K562 (cell line): ENCODE measurements around the gene TTC6. TPM values are rescaled to one million over a fixed set of nuclear protein-coding genes. Genes with fewer than 3 reads are reported as not detected.

ENCODE experiments used
- ATAC-seq: fragments of 200-7000 bp; cut with Tn5 transposase; 3 replicates; pipeline ENCODE4 v1.9.1; 2020; ENCODE audit warnings: moderate library complexity
- BruUV-seq: library from RNA; stranded (reverse); fragments of 400-500 nt; replicated peaks from 2 replicates; lab custom pipeline; 2021; lab: Mats Ljungman, UMichigan
- CTCF ChIA-PET: fragments of 300-600 bp; formaldehyde crosslinking; extraction: SDS; loops from one replicate; lab custom pipeline; 2021; ENCODE audit warnings: low intra/inter-chr PET ratio; lab: Yijun Ruan, JAX
- POLR2A ChIA-PET: fragments of 300-600, 350-650 bp; sonication (Branson Sonifier 250); formaldehyde crosslinking; extraction: SDS; loops from one replicate; lab custom pipeline; 2021; ENCODE audit warnings: antibody characterized with exemption, inconsistent platforms; lab: Yijun Ruan, JAX
- DNase-seq, 4 experiments: peaks; one replicate each; pipeline versions ENCODE4 v3.0.0 to v3.0.0-alpha.2; 2011 to 2018; ENCODE audit warnings: low spot score in 3 of 4, mixed read lengths in 3 of 4; ENCODE audit errors: extremely low read depth in 1 of 4
- FAIRE-seq: peaks from 2 replicates; lab custom pipeline; 2011; peaks lifted over from hg19 to GRCh38; lab: Jason Lieb, UNC
- H2AFZ ChIP-seq: 2 replicates; pipeline ENCODE4 v1.6.0; 2011; ENCODE audit warnings: low read depth, low read length, control low read depth, inconsistent platforms
- H3K27ac ChIP-seq: fragments of 200-600 bp; 3 replicates; pipeline ENCODE4 v1.8.0; 2011; ENCODE audit warnings: low read depth, mild to moderate bottlenecking, control low read depth, inconsistent platforms, low read length, moderate library complexity, mixed read lengths; ENCODE audit errors: extremely low read depth
- H3K27me3 ChIP-seq, 2 experiments: fragments of 300-600 bp in 1 of 2; 2 replicates in 1 of 2; 3 replicates in 1 of 2; pipeline versions ENCODE4 v1.6.0 to v1.8.0; 2011; ENCODE audit warnings: inconsistent platforms in 2 of 2, low read length in 2 of 2, mild to moderate bottlenecking in 1 of 2, mixed read lengths in 1 of 2, moderate library complexity in 1 of 2; ENCODE audit not compliant: control insufficient read depth in 2 of 2, insufficient read depth in 2 of 2
- H3K36me3 ChIP-seq: fragments of 300-600 bp; 3 replicates; pipeline ENCODE4 v1.8.0; 2011; ENCODE audit warnings: mild to moderate bottlenecking, low read length, inconsistent platforms; ENCODE audit not compliant: control insufficient read depth, insufficient read depth
- H3K4me1 ChIP-seq, 2 experiments: fragments of 200-600 bp in 1 of 2; replicated peaks in 1 of 2; 2 replicates in 1 of 2; 3 replicates in 1 of 2; pipeline versions ENCODE4 v1.5.1 to v1.8.0; 2011; ENCODE audit warnings: inconsistent platforms in 2 of 2, low read length in 2 of 2, mild to moderate bottlenecking in 1 of 2, mixed read lengths in 1 of 2, moderate library complexity in 1 of 2; ENCODE audit not compliant: control insufficient read depth in 2 of 2, insufficient read depth in 2 of 2
- H3K4me2 ChIP-seq: 2 replicates; pipeline ENCODE4 v1.6.1; 2011; ENCODE audit warnings: low read length, control low read depth, inconsistent platforms, mixed read lengths; ENCODE audit not compliant: insufficient read depth
- H3K4me3 ChIP-seq: fragments of 200-600 bp; sonication (generic), shearing (Covaris generic); 2 replicates; pipeline ENCODE4 v1.5.1; 2016; ENCODE audit warnings: control low read depth, inconsistent platforms
- H3K79me2 ChIP-seq: fragments of 200-600 bp; 3 replicates; pipeline ENCODE4 v1.8.0; 2011; ENCODE audit warnings: low read length, inconsistent platforms; ENCODE audit not compliant: control insufficient read depth, insufficient read depth
- H3K9ac ChIP-seq, 2 experiments: 2 replicates each; pipeline versions ENCODE4 v1.6.0 to v1.6.1; 2011; ENCODE audit warnings: low read depth in 2 of 2, low read length in 2 of 2, control low read depth in 1 of 2, inconsistent platforms in 1 of 2, mild to moderate bottlenecking in 1 of 2, mixed read lengths in 1 of 2; ENCODE audit not compliant: insufficient read depth in 1 of 2
- H3K9me1 ChIP-seq: one replicate; pipeline ENCODE4 v1.6.0; 2011; ENCODE audit warnings: inconsistent platforms, mild to moderate bottlenecking, low read length, moderate library complexity; ENCODE audit not compliant: control insufficient read depth, insufficient read depth
- H3K9me3 ChIP-seq: replicated peaks from 2 replicates; pipeline ENCODE4 v1.5.1; 2011; ENCODE audit warnings: low read depth, low read length, inconsistent platforms; ENCODE audit not compliant: control insufficient read depth, insufficient read depth
- H4K20me1 ChIP-seq: replicated peaks from 2 replicates; pipeline ENCODE4 v1.6.1; 2011; ENCODE audit warnings: low read length, inconsistent platforms, mixed read lengths; ENCODE audit not compliant: control insufficient read depth, insufficient read depth
- ATF7 ChIP-seq: fragments of 450-650 bp; IDR thresholded peaks from 2 replicates; pipeline ENCODE4 v1.7.1; 2014; ENCODE audit warnings: mild to moderate bottlenecking, moderate library complexity
- CBFB ChIP-seq: sonication (generic); formaldehyde crosslinking; IDR thresholded peaks from 2 replicates; pipeline ENCODE4 v1.4.0; 2020; ENCODE audit warnings: mild to moderate bottlenecking, missing genetic modification reagents
- DDX20 ChIP-seq: fragments of 450-650 bp; IDR thresholded peaks from 2 replicates; pipeline ENCODE4 v1.6.1; 2016; ENCODE audit warnings: missing genetic modification characterization, low read depth, mild to moderate bottlenecking, missing compliant biosample characterization, moderate library complexity
- HMGN3 ChIP-seq: IDR thresholded peaks from 2 replicates; pipeline ENCODE4 v1.6.1; 2011; ENCODE audit warnings: borderline replicate concordance, low read depth, mild to moderate bottlenecking, mixed read lengths, low read length; ENCODE audit not compliant: insufficient read length; ENCODE audit errors: extremely low read depth
- KLF16 ChIP-seq: IDR thresholded peaks from 2 replicates; pipeline ENCODE4 v1.6.1; 2016; ENCODE audit warnings: antibody characterized with exemption
- MAFG ChIP-seq: fragments of 450-650 bp; conservative IDR thresholded peaks from 2 replicates; pipeline ENCODE4 v1.6.1; 2016; ENCODE audit warnings: missing genetic modification characterization, missing compliant biosample characterization
- OTX1 ChIP-seq: fragments of 450-650 bp; formaldehyde crosslinking; IDR thresholded peaks from 2 replicates; pipeline ENCODE4 v1.4.0; 2022; ENCODE audit warnings: mild to moderate bottlenecking
- TCF7 ChIP-seq: sonication (generic); IDR thresholded peaks from 2 replicates; pipeline ENCODE4 v1.6.1; 2016; ENCODE audit warnings: antibody characterized with exemption, borderline replicate concordance
- ZFPM2 ChIP-seq: fragments of 250-450 bp; sonication (Bioruptor Pico); IDR thresholded peaks from 2 replicates; pipeline ENCODE4 v1.5.1; 2022; ENCODE audit warnings: mild to moderate bottlenecking
- ZNF12 ChIP-seq: sonication (generic); formaldehyde crosslinking; IDR thresholded peaks from 2 replicates; pipeline ENCODE4 v1.4.0; 2020; ENCODE audit warnings: mild to moderate bottlenecking, missing genetic modification reagents
- WGBS: fragments of 100-300 bp; shearing (Covaris generic); methylation state at CpG from one replicate; pipeline ENCODE4 v1.1.6; 2016; ENCODE audit warnings: low coverage, mixed read lengths; ENCODE audit not compliant: insufficient coverage; ENCODE audit errors: missing lambda C conversion rate; 5-methylcytosine and 5-hydroxymethylcytosine counted together
- in situ Hi-C: fragments of 300-500 bp; cut with MboI; formaldehyde crosslinking; loops from 4 replicates; pipeline ENCODE4 v1.15.0; 2018; ENCODE audit warnings: inconsistent platforms, mixed read lengths
- intact Hi-C: fragments of 100-400 bp; cut with micrococcal nuclease; formaldehyde crosslinking; loops from 2 replicates; pipeline ENCODE4 v1.14.2; 2022
- polyA plus RNA-seq, 8 experiments: library from polyadenylated mRNA; depleted of rRNA in 4 of 8; stranded (reverse) in 5 of 8; unstranded in 3 of 8; fragments of >200 nt; fragmentation: Nextera tagmentation in 2 of 8; fragmentation: Illumina TruSeq in 1 of 8; extraction: Ambion mirVana in 2 of 8; extraction: Trizol in 1 of 8; gene quantifications; 2 replicates each; pipeline versions ENCODE4 v1.2.1 to v1.2.3, GENCODE V29; 2011 to 2014; ENCODE audit warnings: inconsistent platforms in 1 of 8, missing spikeins in 1 of 8
- total RNA-seq, 7 experiments: library from RNA; depleted of rRNA in 6 of 7; stranded (reverse); fragments of >200 nt in 6 of 7; fragmentation: Illumina TruSeq in 2 of 7; extraction: Trizol in 2 of 7; gene quantifications; 2 replicates each; pipeline versions ENCODE4 v1.2.1 to v1.2.3, GENCODE V29; 2011 to 2021; ENCODE audit warnings: low replicate concordance in 1 of 7

Gene TTC6
- total and polyA plus RNA-seq, 9 of the 15 experiments (the other 6 are each of a cell fraction or from before 2014, with no cell fraction given) = 0.04 to 0.23 (median 0.08) TPM; not detected in 5

- TF ChIP-seq OTX1 (CRISPR knock-in tag) (no peak), ZFPM2 (no peak), TCF7 (no peak), HMGN3 (no peak), ATF7 (no peak), CBFB (CRISPR knock-in tag) (no peak), ZNF12 (no peak), MAFG (tag) (no peak), DDX20 (tag) (no peak), KLF16 (no peak)
- TF ChIP-seq, all 486 proteins: peak for 0
- ChIA-PET CTCF (no interaction called here), POLR2A (no interaction called here)
- Histone ChIP-seq H3K9me3 (no peaks in the 10 kb centered on the region), H3K27me3 (no peaks in the 10 kb centered on the region), H3K4me3 (no peak overlapping the region), H3K27ac (no peak overlapping the region), H3K4me1 (peaks cover 0 to 5% of the 10 kb centered on the region in 2 experiments; a peak in 1 of 5 replicates), H4K20me1 (no peaks in the 10 kb centered on the region), H3K9me1 (no peaks in the 10 kb centered on the region), H3K79me2 (peaks cover 2% of the 10 kb centered on the region; the same call in 2 of the 3 replicates), H3K36me3 (no peaks in the 10 kb centered on the region), H3K9ac (no peak overlapping the region), H2AFZ (no peak overlapping the region), H3K4me2 (no peak overlapping the region)
- FAIRE-seq (no peak), DNase-seq (no peak), ATAC-seq (no peak)
- in situ Hi-C loops = loop anchor here (25.0 kb wide), 1 partner anchor 327 kb away; no protein-coding TSS in a partner anchor
- BruUV-seq = no TSS peak
- WGBS = 80% methylated on average over 14 of the region's 16 CpGs
- intact Hi-C loops = no loop called here
These were observed 6.3 kb upstream of the TTC6 start for GRCh38 chr14:37588956-37589714.
